Measurements from ENCODE around the gene REXO4.

GRCh38 chr9:133443982-133444381 is 26.2 kb upstream of the REXO4 start:
- TF ChIP-seq, protein P1, sequence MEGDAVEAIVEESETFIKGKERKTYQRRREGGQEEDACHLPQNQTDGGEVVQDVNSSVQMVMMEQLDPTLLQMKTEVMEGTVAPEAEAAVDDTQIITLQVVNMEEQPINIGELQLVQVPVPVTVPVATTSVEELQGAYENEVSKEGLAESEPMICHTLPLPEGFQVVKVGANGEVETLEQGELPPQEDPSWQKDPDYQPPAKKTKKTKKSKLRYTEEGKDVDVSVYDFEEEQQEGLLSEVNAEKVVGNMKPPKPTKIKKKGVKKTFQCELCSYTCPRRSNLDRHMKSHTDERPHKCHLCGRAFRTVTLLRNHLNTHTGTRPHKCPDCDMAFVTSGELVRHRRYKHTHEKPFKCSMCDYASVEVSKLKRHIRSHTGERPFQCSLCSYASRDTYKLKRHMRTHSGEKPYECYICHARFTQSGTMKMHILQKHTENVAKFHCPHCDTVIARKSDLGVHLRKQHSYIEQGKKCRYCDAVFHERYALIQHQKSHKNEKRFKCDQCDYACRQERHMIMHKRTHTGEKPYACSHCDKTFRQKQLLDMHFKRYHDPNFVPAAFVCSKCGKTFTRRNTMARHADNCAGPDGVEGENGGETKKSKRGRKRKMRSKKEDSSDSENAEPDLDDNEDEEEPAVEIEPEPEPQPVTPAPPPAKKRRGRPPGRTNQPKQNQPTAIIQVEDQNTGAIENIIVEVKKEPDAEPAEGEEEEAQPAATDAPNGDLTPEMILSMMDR (IDR thresholded peaks at IDR 0.05; ENCODE audit: insufficient read depth, low read depth, low read length) = no peak
- TF ChIP-seq EZH2 (IDR thresholded peaks at IDR 0.05; ENCODE audit: insufficient read depth, low read length) = no peak

All from astrocyte (in vitro differentiated cells and primary cell).